GM21619 (cell line): ENCODE data around the gene AKR1A1.

Experiments
- ATAC-seq: cut with Tn5 transposase; IDR thresholded peaks from one replicate; pipeline ENCODE4 v1.9.1; 2021; ENCODE audit not compliant: unreplicated experiment

AKR1A1 gene

GRCh38 chr1:45612941-45613579 lies 62.4 kb downstream of the AKR1A1 start:
- no peak for ATAC-seq

DNA sequence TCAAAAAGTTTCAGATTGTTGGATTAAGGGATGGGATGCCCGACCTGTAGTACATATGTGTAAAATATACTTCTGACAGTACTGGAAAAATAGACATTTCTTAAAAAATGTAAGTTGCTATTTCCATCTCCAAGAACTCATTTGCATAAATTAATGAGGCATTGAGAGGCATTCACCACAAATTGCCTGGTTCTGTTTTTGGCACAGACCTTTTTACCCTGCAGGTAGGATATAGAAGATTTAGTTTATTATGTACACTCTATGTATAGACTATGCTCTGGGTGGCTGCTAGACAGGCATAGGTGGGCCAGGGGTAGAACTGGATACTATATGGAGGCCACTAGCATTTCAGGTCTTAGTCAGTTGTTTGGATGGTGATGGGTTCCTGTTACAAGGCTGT lies 65.3 kb downstream of the AKR1A1 start:
- ATAC-seq, result no peak

DNA sequence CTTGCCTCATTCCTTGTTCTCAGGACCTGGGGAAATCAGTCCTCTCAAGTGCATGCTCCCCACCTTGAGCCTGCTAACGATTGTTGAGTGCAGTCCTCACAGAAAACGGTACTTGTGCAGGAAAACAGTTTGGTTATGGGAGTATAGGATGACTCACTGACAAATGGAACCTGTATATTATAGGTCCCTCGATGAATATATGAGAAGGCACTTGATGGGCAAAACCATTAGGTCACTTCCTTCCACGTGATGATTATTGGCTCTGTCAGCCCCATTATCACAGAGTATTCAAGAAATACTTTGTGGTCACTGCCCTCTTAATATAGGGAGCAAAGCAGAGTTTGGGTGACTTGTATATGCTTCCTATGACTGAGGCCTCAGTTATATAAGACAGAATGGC lies 67.0 kb downstream of the AKR1A1 start:
- no peak for ATAC-seq

DNA sequence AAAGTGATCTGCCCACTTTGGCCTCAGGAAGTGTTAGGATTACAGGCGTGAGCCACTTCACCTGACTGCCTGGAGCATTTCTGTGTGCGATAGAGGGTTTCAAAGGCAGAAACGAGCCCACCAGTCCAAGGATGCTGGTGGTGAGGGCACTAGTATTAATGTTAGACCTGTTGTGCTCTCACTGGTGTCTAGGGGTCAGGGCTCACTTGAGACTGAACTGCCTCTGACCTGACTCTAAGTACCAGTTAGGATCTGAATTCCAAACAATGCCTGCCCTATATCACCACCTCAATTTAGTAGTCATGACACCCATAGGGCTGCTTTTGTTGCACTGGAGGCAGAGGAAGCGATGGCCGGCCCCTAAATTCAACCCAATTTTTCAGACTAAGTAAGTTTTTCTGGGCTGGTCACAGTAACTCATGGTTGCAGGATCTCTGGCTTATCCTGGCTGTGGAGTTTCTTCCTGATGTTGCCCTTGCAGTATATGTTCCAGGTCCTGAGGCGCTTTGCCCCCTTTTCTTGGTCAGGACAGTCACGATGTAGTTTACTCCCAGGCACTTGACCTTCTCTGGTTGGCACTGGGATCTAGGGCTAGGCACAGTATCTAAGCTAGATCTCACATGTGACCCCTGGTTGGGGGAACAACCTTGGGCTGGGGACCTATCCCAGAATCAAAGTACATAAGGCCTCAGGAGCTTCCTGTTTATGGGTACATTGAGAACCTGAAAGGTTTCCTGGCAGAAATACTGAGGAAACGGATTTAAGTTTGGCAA lies 68.7 kb downstream of the AKR1A1 start:
- no peak for ATAC-seq
